T follicular helper cell (primary cell): Measurements from ENCODE around the gene SSBP4.
A peak's percentile ranks its signal among the peaks of the same experiment; 100 is the strongest.

Experiments used
- DNase-seq: peaks from one replicate; pipeline ENCODE4 v3.0.0-alpha.2; 2020; ENCODE audit warnings: low read depth

The SSBP4 gene

DNA sequence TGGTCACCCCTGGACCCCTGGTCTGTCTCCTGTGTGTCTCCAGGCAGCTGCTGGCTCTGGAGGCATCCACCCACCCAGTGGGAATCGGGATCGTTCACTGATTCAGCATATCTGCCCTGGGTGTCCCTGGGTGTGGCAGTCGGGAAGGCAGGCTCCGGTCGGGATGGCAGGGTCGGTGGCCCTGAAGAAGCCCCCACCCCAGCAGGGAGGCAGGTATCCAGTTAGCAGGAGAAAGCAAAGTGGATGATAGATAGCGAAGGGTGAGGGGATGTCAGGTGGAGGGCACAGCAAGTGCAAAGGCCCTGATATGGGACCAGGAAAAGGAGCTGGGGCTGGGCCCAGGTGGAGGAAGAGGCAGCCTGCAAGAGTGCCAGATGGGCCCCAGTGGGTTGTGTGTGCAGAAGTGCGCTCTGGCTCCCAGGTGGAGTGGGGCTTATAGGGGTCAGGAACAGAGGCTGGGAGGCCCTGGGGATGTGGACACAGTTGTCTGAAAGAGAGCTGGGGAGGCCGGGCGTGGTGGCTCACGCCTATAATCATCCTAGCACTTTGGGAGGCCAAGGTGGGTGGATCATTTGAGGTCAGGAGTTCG, 2.3 kb downstream of the SSBP4 start:
- no peak for DNase-seq

DNA sequence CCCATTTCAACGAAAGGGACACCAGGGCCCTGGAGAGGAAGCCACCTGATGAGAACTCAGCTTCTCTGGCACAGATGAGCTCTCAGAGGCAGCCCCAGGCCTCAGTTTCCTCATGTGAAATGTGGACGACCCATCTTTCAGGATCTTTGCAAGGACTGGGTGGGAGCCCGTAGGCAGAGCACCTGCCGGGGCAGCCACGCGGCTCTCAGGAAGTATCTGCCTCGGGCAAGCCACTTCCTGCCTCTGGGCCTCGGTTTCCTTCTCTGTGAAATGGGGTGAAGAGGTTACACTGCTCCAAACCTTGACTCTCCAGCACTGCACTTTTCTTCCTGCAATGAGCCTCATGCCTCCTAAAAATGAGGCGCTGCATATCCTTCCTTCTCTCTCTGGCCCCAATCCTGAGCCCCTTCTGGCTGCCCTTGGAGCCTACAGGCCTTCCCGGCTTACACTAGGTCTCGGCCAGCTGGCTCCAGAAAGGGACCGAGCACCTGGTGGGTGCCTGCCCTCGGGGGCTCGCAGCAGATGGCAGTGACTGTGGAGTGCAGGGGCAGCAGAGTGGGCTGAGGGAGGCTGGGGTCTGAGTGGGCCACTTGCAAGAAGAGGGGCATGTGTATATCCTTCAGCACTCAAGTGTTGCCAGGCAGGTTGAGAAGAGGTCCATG, 3.5 kb downstream of the SSBP4 start:
- DNase-seq, result no peak

DNA sequence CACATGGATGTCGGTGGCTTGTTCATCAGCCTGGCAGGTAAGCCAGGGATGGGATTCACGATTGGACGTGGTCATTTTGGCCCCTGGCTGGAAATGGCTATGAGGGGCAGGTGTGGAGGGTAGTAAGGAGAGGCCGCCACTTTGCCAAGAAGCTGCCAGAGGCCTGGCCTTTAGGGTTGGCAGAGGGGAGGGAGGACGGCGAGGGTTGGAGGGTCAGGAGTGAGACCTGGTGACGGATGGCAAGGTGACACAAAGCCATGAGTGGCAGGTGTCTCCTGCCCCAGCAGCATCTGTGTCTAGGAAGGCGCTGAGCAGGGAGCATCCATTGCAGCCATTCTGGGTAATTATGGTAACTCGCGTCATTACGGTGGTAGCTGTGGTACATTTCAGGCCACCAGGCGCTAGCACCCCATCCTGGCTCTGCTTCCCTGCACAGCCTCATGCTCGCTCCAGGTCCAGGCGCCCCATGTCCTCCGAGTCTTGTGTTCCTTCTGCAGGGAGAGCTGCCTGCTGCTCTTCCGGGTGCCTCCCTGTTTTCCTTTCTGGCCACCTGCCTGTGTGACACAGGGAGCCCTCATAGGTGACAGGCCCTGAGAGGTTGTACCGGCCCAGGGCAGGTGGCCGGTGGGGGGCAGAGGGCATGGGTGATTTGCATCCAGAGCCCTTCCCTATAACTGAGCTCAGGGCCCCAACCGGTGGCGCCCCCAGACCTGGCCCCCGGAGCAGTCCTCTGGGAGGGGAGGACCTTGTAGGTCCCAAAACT, 4.2 kb downstream of the SSBP4 start:
- DNase-seq, result no peak

DNA sequence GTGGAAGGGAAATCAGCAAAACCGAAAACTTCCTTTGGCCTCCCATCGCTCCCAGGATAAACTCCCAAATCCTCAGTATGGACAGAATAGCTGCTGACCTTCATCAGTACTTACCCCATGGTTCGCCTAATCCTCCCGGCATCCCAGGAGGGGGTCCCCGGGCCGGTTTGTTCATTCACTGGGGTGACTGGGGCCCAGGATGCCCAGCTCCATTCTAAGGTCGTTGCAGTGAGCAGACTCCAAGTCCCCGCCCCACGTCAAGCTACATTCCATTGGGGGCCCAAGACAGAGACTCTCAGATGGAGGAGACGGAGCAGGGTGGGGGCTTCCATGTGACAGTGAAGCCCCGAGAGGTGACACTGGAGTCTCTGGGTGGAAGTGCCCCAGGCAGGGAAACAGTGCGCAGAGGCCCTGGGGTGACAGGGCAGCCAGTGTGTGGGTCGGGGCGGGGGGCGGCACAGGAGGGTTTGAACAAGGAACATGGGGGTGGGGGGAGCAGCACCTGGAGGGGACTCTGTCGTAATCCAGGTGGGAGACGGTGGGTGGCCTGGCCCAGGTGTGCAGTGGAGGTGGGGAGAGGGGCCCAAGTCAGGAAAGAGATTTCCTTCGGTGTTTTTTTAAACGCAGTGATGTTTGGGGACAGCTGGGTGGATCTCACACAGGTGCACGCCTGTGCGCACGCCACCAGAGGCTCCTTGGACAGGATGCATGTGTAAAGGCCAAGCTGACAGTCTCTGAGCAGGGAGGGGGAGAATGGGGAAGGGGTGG, 5.1 kb downstream of the SSBP4 start:
- DNase-seq, result no peak

DNA sequence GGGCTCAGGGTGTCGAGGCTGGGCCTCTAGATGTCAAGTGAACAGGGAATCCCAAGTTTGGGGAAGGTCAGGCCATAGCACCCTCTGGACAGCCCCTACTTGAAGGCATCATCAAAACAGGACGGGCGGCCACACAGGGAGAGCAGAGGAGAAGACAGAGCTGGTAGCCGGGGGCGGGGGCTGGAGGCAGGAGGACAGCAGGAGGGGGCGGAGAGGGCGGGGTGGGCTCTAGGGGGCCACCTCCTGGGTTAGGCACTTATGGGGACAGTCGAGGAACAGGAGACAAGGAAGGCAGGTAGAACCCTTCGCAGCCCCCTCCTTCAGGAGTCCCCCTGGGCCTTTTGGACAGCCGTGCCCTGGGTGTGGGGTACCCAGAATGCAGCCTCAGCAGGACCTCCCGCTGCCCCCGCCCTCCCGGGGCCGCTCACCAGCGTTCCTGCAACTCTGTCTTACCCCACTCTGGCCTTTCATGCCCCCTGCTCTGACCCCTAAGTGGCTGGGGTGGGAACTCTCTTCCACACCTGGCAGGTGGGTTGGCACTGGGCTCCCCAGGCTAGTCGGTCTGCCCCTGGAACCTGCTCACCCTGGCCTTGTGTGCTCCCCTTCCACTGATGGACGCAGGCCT, 5.8 kb downstream of the SSBP4 start:
- DNase-seq, result no peak

DNA sequence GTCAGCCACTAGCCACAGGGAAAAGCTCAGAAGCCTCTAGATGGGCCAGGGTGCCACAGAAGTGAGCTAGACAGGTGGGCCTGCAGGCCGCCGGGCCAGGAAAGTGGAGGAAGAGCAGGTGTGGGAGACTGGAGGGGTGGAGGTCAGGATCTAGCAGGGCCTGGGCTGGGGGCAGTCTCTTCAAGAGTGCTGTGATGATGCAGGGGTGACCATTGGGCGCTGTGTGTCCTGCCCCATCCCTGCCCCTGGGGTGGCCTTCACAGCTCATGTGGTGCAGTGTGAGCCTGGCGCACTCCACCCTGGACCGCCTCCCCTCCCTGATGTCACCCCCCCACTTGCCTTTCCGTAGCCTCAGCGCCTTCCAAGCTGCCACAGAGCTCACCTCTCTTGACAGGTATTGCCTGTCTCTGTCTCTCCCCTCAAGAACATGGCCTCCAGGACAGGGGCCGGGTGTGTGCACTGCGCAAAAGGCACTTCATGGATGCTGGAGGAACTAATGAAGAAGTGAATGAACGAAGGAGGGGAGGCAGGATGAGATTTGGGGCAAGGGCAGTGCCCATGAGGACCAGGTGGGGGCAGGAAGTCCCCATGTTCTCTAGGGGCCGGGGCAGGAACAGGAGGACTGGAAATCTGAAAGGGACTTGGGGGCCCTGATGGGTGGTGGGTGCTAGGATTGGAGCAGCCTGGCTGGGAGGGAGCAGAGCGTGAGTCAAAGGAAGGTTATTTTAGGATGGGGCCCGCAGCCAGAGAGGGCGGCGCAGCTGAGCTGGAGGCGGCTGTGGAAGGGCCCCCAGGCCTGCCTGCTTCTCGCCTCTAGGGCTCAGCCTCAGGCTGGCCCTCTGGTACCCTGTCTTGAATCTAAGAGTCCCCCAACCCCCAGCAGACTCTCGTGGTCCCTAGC, 6.6 kb downstream of the SSBP4 start:
- DNase-seq, result no peak

DNA sequence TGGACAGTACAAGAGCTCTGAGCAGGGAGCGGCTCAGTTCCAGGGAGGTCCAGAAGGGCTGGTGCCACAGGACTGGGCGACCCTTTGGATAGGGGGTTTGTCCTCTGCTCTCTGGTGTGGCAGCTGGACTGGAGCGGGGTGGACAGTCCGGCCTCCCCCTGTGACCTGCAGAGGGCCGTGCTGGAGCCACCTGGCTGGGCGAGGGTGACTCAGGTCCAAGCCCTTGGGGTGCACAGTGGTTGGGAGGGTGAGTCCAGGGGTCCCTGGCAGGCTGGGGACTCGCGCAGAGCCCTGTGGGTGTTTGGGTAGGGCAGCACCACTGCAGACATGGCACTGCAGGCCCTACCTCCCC, 7.2 kb downstream of the SSBP4 start:
- DNase-seq, result no peak

DNA sequence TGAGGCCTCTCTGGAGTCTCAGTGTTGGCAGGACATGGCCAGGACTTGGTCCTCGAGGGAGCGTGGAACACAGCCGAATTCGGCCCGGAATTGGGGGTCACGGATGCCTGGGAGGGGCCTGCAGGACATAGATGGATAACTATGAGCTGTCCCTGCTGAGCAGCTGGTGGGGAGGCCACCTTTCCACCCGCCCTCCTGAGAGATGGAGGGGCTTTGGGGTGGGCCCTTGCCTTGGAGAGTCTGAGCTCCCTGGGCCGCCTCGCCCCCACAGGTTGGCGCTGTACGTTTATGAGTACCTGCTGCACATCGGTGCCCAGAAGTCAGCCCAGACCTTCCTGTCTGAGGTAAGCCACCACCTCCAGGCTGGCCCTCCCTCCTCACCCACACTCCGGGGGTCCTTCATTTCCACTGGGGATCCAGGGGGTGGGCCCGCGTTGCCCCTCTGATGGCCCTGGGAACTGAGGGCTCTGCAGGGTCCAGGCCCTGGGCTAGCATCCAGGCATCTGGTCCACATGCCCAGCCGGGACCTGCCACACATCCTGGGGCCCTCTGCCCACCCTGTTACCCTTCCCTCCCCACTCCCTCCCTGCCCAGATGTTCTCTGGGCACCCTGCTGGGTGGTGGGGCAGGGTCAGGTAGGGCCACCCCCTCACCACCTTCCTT, 8.0 kb downstream of the SSBP4 start:
- DNase-seq, result no peak

DNA sequence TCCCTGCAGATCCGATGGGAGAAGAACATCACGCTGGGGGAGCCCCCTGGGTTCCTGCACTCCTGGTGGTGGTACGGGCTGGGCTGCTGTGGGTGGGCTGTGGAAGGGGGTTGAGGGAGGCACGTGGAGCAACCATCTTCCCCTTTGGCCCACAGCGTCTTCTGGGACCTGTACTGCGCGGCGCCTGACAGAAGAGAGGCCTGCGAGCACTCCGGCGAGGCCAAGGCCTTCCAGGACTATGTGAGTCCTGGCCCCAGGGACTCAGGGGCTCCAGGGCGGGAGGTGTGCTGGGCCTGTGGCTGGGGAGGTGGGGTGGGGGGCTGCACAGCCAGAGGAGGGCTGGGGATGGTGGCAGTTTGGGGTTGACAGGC, 8.5 kb downstream of the SSBP4 start:
- DNase-seq, result no peak

DNA sequence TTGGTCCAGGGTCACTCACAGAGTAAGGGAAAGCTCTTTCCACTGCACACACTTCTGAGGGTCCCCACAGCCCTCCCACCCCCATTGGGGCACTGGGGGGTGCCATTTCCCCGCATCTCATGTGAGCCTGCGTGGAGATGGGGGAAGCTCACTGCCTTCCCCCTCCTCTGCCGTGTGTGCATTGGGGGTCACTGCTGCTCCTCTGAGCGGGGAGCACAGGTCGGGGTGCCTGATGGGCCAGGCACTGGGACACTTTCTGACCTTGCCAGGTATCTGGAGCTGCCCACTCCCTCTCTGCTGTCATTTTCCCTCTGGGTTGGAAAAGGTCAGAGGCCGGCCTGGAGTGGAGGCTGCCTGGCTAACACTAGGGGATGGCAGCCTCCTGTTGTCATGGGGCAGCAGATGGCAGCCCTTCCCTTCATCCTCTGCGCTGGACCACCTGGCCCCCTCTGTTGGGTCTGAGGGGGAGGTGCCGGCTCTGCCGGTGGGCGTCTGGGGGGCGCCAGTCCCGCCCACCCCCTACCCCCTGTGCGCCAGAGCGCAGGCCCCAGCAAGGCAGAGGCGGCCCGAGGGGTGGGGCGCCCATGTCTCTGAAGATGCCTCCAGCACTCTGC, 9.1 kb downstream of the SSBP4 start:
- no peak for DNase-seq

DNA sequence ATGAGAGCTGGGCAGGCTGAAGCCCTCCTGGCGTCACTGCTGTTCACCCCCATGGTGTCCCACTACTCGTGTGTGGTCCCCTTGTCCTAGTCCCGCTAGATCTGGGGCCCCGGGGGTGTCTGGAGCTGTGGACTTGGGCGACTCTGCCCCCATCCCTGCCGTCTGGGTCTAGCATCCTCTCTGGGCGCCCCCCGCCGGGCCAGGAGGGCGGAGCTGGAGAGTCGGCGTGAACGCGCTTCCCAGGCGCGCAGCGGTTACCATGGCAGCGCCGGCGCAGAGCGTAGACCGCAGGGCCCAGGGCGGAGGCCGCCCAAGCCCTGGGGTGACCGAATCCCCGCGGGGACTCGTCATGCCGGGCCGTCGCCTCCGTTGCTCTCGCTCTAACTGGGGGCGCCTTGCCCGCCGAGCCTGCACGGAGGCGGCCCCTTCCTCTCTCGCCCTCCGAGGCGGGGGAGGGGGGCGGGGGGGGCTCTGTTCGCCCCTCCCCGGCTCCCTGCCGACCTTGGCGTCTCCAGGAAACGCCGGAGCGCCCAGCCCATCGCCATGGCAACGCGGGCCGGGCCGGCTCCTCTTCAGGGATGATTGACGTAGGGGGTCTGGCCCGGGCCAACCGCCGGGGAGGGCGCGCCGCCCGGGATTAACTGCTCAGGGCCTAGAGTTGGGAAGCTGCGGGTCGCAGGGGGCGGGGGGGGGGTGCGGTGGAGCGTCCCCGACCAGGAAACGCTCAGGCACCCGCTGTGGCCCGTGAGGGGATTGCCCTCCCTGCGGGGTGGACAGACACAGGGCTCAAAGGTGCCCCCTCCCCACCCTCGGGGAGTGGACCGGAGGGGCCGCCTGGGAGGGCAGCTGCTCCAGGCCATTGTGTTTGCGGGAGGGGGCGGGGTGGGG, 9.8 kb downstream of the SSBP4 start:
- peak; percentile 80 for DNase-seq

DNA sequence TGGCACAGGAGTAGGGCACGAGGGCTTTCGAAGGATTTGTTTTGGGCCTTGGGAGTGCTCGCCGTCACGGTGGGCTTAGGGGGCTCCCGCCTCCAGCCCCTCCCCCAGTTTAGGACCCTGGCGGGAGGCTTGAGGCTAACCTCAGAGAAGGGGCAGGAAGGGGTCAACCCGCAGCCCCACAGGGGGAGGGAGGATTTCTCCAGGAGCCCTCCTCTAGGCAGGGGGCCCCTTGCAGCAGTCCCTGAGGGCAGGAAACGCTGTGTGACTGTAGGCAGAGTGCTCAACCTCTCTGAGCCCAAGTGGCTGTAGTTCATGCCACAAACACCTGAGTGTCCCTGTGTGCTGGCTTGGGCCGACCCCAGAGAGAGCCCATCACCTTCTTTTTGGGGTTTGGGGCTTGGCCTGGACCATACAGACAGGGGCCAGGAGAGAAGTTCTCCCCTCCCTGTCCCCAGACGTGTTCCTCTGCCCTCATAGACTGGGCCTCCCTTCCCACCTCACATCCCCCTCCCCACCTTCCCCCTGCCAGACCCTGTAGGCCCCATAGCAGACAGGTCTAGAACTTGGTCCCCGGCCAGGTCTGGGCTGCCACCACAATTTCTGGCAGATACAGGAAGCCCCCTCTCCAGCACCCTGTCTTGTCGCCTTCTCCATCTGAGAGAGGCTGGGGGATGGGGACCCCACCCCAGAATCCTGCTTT, 10.7 kb downstream of the SSBP4 start:
- DNase-seq, result no peak

DNA sequence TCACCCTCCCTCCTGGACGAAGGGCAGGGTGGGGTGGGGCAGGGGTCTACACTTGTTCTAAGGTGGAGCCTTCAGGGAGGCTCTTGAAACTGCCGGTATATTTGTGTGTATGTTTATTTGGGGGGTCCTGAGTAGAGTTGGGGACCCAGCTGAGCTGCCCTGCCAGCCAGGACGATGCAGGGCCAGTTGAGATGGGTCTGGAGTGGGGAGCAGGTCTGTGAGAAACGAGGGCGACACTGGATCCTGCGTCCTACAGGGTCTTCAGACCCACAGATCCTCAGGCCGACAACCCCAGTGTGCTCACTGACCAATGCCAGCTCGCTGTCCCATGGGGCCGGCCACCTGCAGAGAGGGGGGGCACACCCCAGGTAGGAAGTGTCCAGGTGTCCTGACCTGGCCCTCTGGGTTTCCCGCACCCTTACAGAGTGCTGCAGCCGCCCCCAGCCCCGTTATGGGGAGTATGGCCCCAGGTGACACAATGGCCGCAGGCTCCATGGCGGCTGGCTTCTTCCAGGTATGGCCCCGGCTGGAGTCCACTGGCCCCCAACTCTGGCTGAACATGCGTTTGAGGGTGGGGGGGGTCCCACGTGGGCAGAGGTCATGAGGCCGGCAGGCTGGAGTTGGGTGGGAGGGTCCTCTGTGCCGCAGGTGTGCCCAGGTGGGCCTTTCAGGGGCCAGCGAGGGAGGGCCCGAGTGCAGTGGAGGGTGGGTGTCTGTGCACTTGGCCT, 11.4 kb downstream of the SSBP4 start:
- no peak for DNase-seq

DNA sequence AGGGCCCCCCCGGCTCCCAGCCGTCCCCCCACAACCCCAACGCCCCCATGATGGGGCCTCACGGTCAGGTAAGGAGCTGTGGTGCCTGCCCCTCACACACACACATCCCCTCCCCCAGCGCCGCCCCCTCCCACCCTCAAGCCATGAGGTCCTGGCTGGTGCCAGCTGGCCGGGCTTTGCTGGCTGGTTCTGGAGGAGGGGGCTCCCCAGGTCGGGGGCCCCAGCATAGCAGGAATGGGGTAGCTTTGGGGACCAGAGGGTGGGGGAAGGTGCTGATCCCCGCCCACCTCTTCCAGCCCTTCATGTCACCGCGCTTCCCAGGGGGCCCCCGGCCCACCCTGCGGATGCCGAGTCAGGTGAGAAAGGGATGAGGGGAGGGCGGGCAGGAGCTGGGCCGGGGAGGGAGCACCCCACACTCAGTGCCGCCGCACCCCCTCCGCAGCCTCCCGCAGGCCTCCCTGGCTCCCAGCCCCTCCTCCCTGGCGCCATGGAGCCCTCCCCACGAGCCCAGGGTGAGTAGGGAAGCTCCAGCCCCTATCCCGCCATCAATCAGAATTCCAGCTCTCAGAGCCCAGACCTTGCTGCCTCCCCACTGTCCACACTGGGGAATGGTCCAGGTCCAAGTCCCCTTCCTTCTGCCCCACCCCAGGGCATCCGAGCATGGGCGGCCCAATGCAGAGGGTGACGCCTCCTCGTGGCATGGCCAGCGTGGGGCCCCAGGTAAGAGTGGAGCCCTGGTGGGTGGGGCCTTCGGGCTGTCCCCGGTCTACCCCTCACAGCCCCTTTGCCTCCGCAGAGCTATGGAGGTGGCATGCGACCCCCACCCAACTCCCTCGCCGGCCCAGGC, 12.4 kb downstream of the SSBP4 start:
- no peak for DNase-seq

DNA sequence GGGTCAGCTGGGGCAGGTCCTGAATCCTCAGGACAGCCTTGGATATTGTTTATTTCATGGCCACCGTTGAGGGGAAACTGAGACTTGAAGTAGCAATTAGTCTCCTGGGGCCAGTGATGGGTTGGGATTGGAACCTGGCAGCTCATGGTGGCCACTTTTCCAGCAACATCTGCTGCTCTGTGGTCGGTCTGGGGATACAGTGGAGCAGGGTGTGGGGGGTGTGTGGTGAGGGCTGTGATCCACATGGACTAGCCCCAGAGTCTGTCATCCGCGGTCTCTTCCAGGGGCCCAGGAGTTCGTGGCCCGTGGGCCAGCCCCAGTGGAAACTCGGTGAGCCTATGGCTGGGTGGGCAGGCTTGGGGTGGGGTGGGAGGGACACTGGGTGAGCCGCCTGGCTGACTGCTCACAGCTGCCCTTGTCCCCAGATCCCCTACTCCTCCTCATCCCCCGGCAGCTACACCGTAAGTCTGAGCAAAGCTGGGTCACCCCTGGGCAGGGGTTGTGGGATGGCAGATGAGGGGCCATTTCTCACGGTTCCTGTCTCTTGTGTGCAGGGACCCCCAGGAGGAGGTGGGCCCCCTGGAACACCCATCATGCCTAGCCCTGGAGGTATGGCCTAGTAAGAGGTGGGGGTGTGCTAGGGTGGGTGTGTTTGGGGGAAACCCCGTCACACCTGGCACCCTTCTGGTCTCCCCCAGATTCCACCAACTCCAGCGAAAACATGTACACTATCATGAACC, 13.2 kb downstream of the SSBP4 start:
- no peak for DNase-seq

DNA sequence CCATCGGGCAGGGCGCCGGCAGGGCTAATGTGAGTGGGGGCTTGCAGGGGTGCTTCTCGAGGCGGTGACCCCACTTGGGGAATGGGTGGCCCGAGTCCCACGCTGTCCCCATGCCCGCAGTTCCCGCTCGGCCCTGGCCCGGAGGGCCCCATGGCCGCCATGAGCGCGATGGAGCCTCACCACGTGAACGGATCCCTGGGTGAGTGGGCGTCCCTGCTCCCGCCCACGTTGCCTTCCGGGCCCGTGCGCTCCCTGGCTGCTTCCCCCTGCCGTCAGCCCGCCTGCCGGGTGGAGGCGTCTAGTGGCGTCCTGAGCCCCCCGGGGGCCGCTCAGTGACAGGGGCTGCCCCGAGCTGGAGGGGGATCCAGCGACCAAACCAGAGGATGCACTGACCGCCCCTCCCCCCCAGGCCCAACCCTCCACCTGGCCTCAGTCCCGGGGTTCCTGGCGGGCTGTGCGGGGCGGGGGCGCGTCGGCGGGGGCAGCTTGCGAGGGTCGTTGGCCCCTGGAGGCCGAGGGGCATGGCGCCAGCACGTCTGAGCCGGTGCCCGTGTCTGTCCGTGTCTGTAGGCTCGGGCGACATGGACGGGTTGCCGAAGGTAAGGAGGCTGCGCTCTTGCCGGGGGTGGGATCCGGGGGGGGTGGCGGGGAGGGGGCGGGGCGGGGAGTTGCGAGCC, 14.0 kb downstream of the SSBP4 start:
- DNase-seq, result no peak
